ENCODE measurements around the gene ANKRD24.

- no peak for TF ChIP-seq CREM (IDR thresholded peaks at IDR 0.05)
- no peak for TF ChIP-seq CREM (CRISPR knock-in tag; IDR thresholded peaks at IDR 0.05)
- TF ChIP-seq EZH2 (conservative IDR thresholded peaks at IDR 0.05; ENCODE audit: low read depth, low read length): no peak
- no peak for TF ChIP-seq HDAC6 (IDR thresholded peaks at IDR 0.05; ENCODE audit: low read depth, low read length)
- no peak for TF ChIP-seq RBFOX2 (IDR thresholded peaks at IDR 0.05; ENCODE audit: low read depth, low read length)
- TF ChIP-seq ZFP36L1 (CRISPR knock-in tag; IDR thresholded peaks at IDR 0.05): no peak
- no peak for TF ChIP-seq ARID3A (IDR thresholded peaks at IDR 0.05; ENCODE audit: low read depth, low read length)
- no peak for TF ChIP-seq CCAR2 (optimal IDR thresholded peaks at IDR 0.05; ENCODE audit: low read depth, low read length)
Measured at GRCh38 chr19:4217429-4218264, 35.2 kb downstream of the ANKRD24 start.
